ENCODE data around the gene SEMA7A.

Gene SEMA7A

GRCh38 chr15:74414603-74415338, 19.0 kb downstream of the SEMA7A start:
- Histone ChIP-seq H3K36me3 (ENCODE audit: control insufficient read depth, insufficient read depth, low read length) (peaks cover 8% of the 10 kb centered on the region), H3K27ac (ENCODE audit: low read depth, low read length) (no peak overlapping the region)

GRCh38 chr15:74414081-74414580, 19.6 kb downstream of the SEMA7A start:
- no peak overlapping the region for H3K9ac ChIP-seq (ENCODE audit: low read length)
- H3K4me3 ChIP-seq (ENCODE audit: low read length), result no peak overlapping the region
- H3K36me3 ChIP-seq (ENCODE audit: control insufficient read depth, insufficient read depth, low read length), result peaks cover 8% of the 10 kb centered on the region
- H3K27ac ChIP-seq (ENCODE audit: low read depth, low read length), result no peak overlapping the region
- H3K4me1 ChIP-seq (ENCODE audit: control insufficient read depth, insufficient read depth, low read length), result no peaks in the 10 kb centered on the region
- no peaks in the 10 kb centered on the region for H3K27me3 ChIP-seq (ENCODE audit: control insufficient read depth, insufficient read depth, low read length)

More at GRCh38 chr15:74414603-74415338, 19.0 kb downstream of the SEMA7A start:
- no peaks in the 10 kb centered on the region for H3K27me3 ChIP-seq (ENCODE audit: control insufficient read depth, insufficient read depth, low read length)
- no peak overlapping the region for H3K9ac ChIP-seq (ENCODE audit: low read length)
- H3K4me1 ChIP-seq (ENCODE audit: control insufficient read depth, insufficient read depth, low read length), result no peaks in the 10 kb centered on the region
- H3K4me3 ChIP-seq (ENCODE audit: low read length), result no peak overlapping the region

- no peak overlapping the region for H3K4me3 ChIP-seq (ENCODE audit: low read length)
- H3K27ac ChIP-seq (ENCODE audit: low read depth, low read length), result no peak overlapping the region
Measured at GRCh38 chr15:74413350-74414080, 20.2 kb downstream of the SEMA7A start.

GRCh38 chr15:74412159-74412558, 21.6 kb downstream of the SEMA7A start:
- Histone ChIP-seq H3K27me3 (ENCODE audit: control insufficient read depth, insufficient read depth, low read length) (no peaks in the 10 kb centered on the region), H3K27ac (ENCODE audit: low read depth, low read length) (no peak overlapping the region), H3K9ac (ENCODE audit: low read length) (no peak overlapping the region), H3K36me3 (ENCODE audit: control insufficient read depth, insufficient read depth, low read length) (peaks cover 8% of the 10 kb centered on the region), H3K4me1 (ENCODE audit: control insufficient read depth, insufficient read depth, low read length) (no peaks in the 10 kb centered on the region), H3K4me3 (ENCODE audit: low read length) (no peak overlapping the region)

More at GRCh38 chr15:74413350-74414080, 20.2 kb downstream of the SEMA7A start:
- no peaks in the 10 kb centered on the region for H3K27me3 ChIP-seq (ENCODE audit: control insufficient read depth, insufficient read depth, low read length)
- peaks cover 8% of the 10 kb centered on the region for H3K36me3 ChIP-seq (ENCODE audit: control insufficient read depth, insufficient read depth, low read length)
- H3K9ac ChIP-seq (ENCODE audit: low read length), result no peak overlapping the region
- H3K4me1 ChIP-seq (ENCODE audit: control insufficient read depth, insufficient read depth, low read length), result no peaks in the 10 kb centered on the region

GRCh38 chr15:74411686-74412085, 22.1 kb downstream of the SEMA7A start:
- Histone ChIP-seq H3K36me3 (ENCODE audit: control insufficient read depth, insufficient read depth, low read length) (peaks cover 8% of the 10 kb centered on the region), H3K4me1 (ENCODE audit: control insufficient read depth, insufficient read depth, low read length) (no peaks in the 10 kb centered on the region), H3K27ac (ENCODE audit: low read depth, low read length) (no peak overlapping the region), H3K9ac (ENCODE audit: low read length) (no peak overlapping the region), H3K4me3 (ENCODE audit: low read length) (no peak overlapping the region), H3K27me3 (ENCODE audit: control insufficient read depth, insufficient read depth, low read length) (no peaks in the 10 kb centered on the region)

- Histone ChIP-seq H3K27me3 (ENCODE audit: control insufficient read depth, insufficient read depth, low read length) (no peaks in the 10 kb centered on the region), H3K9ac (ENCODE audit: low read length) (no peak overlapping the region), H3K36me3 (ENCODE audit: control insufficient read depth, insufficient read depth, low read length) (peaks cover 8% of the 10 kb centered on the region), H3K4me1 (ENCODE audit: control insufficient read depth, insufficient read depth, low read length) (no peaks in the 10 kb centered on the region), H3K4me3 (ENCODE audit: low read length) (no peak overlapping the region), H3K27ac (ENCODE audit: low read depth, low read length) (no peak overlapping the region)
Measured at GRCh38 chr15:74410502-74410901, 23.3 kb downstream of the SEMA7A start.

GRCh38 chr15:74409225-74409624, 24.5 kb downstream of the SEMA7A start:
- Histone ChIP-seq H3K27ac (ENCODE audit: low read depth, low read length) (no peak overlapping the region), H3K9ac (ENCODE audit: low read length) (no peak overlapping the region), H3K27me3 (ENCODE audit: control insufficient read depth, insufficient read depth, low read length) (no peaks in the 10 kb centered on the region), H3K36me3 (ENCODE audit: control insufficient read depth, insufficient read depth, low read length) (peaks cover 8% of the 10 kb centered on the region), H3K4me3 (ENCODE audit: low read length) (no peak overlapping the region), H3K4me1 (ENCODE audit: control insufficient read depth, insufficient read depth, low read length) (no peaks in the 10 kb centered on the region)

GRCh38 chr15:74408815-74409214, 24.9 kb downstream of the SEMA7A start:
- Histone ChIP-seq H3K27me3 (ENCODE audit: control insufficient read depth, insufficient read depth, low read length) (no peaks in the 10 kb centered on the region), H3K4me1 (ENCODE audit: control insufficient read depth, insufficient read depth, low read length) (no peaks in the 10 kb centered on the region), H3K27ac (ENCODE audit: low read depth, low read length) (no peak overlapping the region), H3K9ac (ENCODE audit: low read length) (no peak overlapping the region), H3K36me3 (ENCODE audit: control insufficient read depth, insufficient read depth, low read length) (peaks cover 8% of the 10 kb centered on the region), H3K4me3 (ENCODE audit: low read length) (no peak overlapping the region)

GRCh38 chr15:74408385-74408784, 25.4 kb downstream of the SEMA7A start:
- Histone ChIP-seq H3K4me1 (ENCODE audit: control insufficient read depth, insufficient read depth, low read length) (no peaks in the 10 kb centered on the region), H3K36me3 (ENCODE audit: control insufficient read depth, insufficient read depth, low read length) (peaks cover 8% of the 10 kb centered on the region), H3K27me3 (ENCODE audit: control insufficient read depth, insufficient read depth, low read length) (no peaks in the 10 kb centered on the region), H3K9ac (ENCODE audit: low read length) (no peak overlapping the region), H3K27ac (ENCODE audit: low read depth, low read length) (no peak overlapping the region), H3K4me3 (ENCODE audit: low read length) (no peak overlapping the region)

GRCh38 chr15:74406992-74407705, 26.6 kb downstream of the SEMA7A start:
- Histone ChIP-seq H3K4me3 (ENCODE audit: low read length) (no peak overlapping the region), H3K36me3 (ENCODE audit: control insufficient read depth, insufficient read depth, low read length) (peaks cover 8% of the 10 kb centered on the region), H3K27me3 (ENCODE audit: control insufficient read depth, insufficient read depth, low read length) (no peaks in the 10 kb centered on the region), H3K4me1 (ENCODE audit: control insufficient read depth, insufficient read depth, low read length) (no peaks in the 10 kb centered on the region), H3K9ac (ENCODE audit: low read length) (no peak overlapping the region), H3K27ac (ENCODE audit: low read depth, low read length) (no peak overlapping the region)

GRCh38 chr15:74406517-74406916, 27.2 kb downstream of the SEMA7A start:
- Histone ChIP-seq H3K27ac (ENCODE audit: low read depth, low read length) (no peak overlapping the region), H3K4me1 (ENCODE audit: control insufficient read depth, insufficient read depth, low read length) (no peaks in the 10 kb centered on the region), H3K36me3 (ENCODE audit: control insufficient read depth, insufficient read depth, low read length) (peaks cover 8% of the 10 kb centered on the region), H3K9ac (ENCODE audit: low read length) (no peak overlapping the region), H3K4me3 (ENCODE audit: low read length) (no peak overlapping the region), H3K27me3 (ENCODE audit: control insufficient read depth, insufficient read depth, low read length) (no peaks in the 10 kb centered on the region)

- Histone ChIP-seq H3K4me1 (ENCODE audit: control insufficient read depth, insufficient read depth, low read length) (no peaks in the 10 kb centered on the region), H3K9ac (ENCODE audit: low read length) (no peak overlapping the region), H3K27me3 (ENCODE audit: control insufficient read depth, insufficient read depth, low read length) (peaks cover 4% of the 10 kb centered on the region), H3K36me3 (ENCODE audit: control insufficient read depth, insufficient read depth, low read length) (peaks cover 3% of the 10 kb centered on the region), H3K4me3 (ENCODE audit: low read length) (no peak overlapping the region), H3K27ac (ENCODE audit: low read depth, low read length) (no peak overlapping the region)
Measured at GRCh38 chr15:74405823-74406222, 27.9 kb downstream of the SEMA7A start.
